Ishikawa (cell line): ENCODE data around the gene BAZ1A.

ENCODE experiments used
- CREB1 ChIP-seq: IDR thresholded peaks from 2 replicates; pipeline ENCODE4 v1.6.1; 2012; ENCODE audit warnings: low read depth
- EP300 ChIP-seq: IDR thresholded peaks from 2 replicates; pipeline ENCODE4 v1.6.1; 2012; ENCODE audit warnings: borderline replicate concordance
- FOXM1 ChIP-seq: IDR thresholded peaks from 2 replicates; pipeline ENCODE4 v1.6.1; 2012; ENCODE audit warnings: low read depth, borderline replicate concordance
- NFIC ChIP-seq: IDR thresholded peaks from 2 replicates; pipeline ENCODE4 v1.6.1; 2012
- RAD21 ChIP-seq: IDR thresholded peaks from 2 replicates; pipeline ENCODE4 v1.6.1; 2012; ENCODE audit warnings: low read depth
- TAF1 ChIP-seq: IDR thresholded peaks from 2 replicates; pipeline ENCODE4 v1.6.1; 2012; ENCODE audit warnings: low read depth, mild to moderate bottlenecking
- TCF12 ChIP-seq: IDR thresholded peaks from 2 replicates; pipeline ENCODE4 v1.6.1; 2012; ENCODE audit warnings: low read depth
- TF ChIP-seq, protein P1 (sequence below): IDR thresholded peaks from 2 replicates; pipeline ENCODE4 v1.6.1; 2012

GRCh38 chr14:34750670-34751069 is 124.5 kb downstream of the BAZ1A start:
- TF ChIP-seq TAF1: no peak
- TF ChIP-seq TCF12: no peak
- TF ChIP-seq RAD21: no peak
- TF ChIP-seq FOXM1: no peak
- no peak for TF ChIP-seq EP300
- TF ChIP-seq NFIC: no peak
- TF ChIP-seq, protein P1, sequence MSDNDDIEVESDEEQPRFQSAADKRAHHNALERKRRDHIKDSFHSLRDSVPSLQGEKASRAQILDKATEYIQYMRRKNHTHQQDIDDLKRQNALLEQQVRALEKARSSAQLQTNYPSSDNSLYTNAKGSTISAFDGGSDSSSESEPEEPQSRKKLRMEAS: no peak
- no peak for TF ChIP-seq CREB1
